SK-N-SH treated with all-trans-retinoic acid at 6 μM for 48 hours (cell line): ENCODE data around the gene SYT8.

ENCODE experiments used
- ATAC-seq: fragments of 200-7000 bp; cut with Tn5 transposase; 3 replicates; pipeline ENCODE4 v1.9.1; 2020; ENCODE audit warnings: mild to moderate bottlenecking, moderate library complexity
- ARNTL ChIP-seq: fragments of 450-650 bp; formaldehyde crosslinking; IDR thresholded peaks from 2 replicates; pipeline ENCODE4 v1.5.0; 2020; ENCODE audit warnings: low read depth, mild to moderate bottlenecking, moderate library complexity, borderline replicate concordance
- BACH2 ChIP-seq: fragments of 250-450 bp; sonication (Bioruptor Pico); IDR thresholded peaks from 2 replicates; pipeline ENCODE4 v1.9.0; 2021; ENCODE audit warnings: mild to moderate bottlenecking, borderline replicate concordance
- CSDC2 ChIP-seq: fragments of 250-450 bp; sonication (Bioruptor Pico); IDR thresholded peaks from 2 replicates; pipeline ENCODE4 v1.5.0; 2020; ENCODE audit warnings: mild to moderate bottlenecking, moderate library complexity
- CSRNP3 ChIP-seq: fragments of 250-450 bp; sonication (Bioruptor Pico); IDR thresholded peaks from 2 replicates; pipeline ENCODE4 v1.5.1; 2021; ENCODE audit warnings: mild to moderate bottlenecking, moderate library complexity
- GLIS3 ChIP-seq: fragments of 250-450 bp; sonication (Bioruptor Pico); IDR thresholded peaks from 2 replicates; pipeline ENCODE4 v1.5.0; 2020; ENCODE audit warnings: mild to moderate bottlenecking, moderate library complexity
- ISL1 ChIP-seq: fragments of 250-450 bp; sonication (Bioruptor Pico); IDR thresholded peaks from 2 replicates; pipeline ENCODE4 v2.1.2; 2022; ENCODE audit warnings: mild to moderate bottlenecking, moderate library complexity
- OSR1 ChIP-seq: fragments of 250-450 bp; sonication (Bioruptor Pico); IDR thresholded peaks from 2 replicates; pipeline ENCODE4 v1.8.0; 2022; ENCODE audit warnings: moderate library complexity, mild to moderate bottlenecking, inconsistent platforms
- PATZ1 ChIP-seq: fragments of 250-450 bp; sonication (Bioruptor Pico); IDR thresholded peaks from 2 replicates; pipeline ENCODE4 v1.8.0; 2020; ENCODE audit warnings: mild to moderate bottlenecking, moderate library complexity, borderline replicate concordance
- POU6F1 ChIP-seq: fragments of 250-450 bp; sonication (Bioruptor Pico); IDR thresholded peaks from 2 replicates; pipeline ENCODE4 v1.8.0; 2021; ENCODE audit warnings: low read depth, mild to moderate bottlenecking, moderate library complexity, borderline replicate concordance
- PPARA ChIP-seq: fragments of 250-450 bp; sonication (Bioruptor Pico); IDR thresholded peaks from 2 replicates; pipeline ENCODE4 v1.5.0; 2020; ENCODE audit warnings: mild to moderate bottlenecking, borderline replicate concordance
- RARB ChIP-seq: fragments of 250-450 bp; sonication (Bioruptor Pico); IDR thresholded peaks from 2 replicates; pipeline ENCODE4 v1.8.0; 2021; ENCODE audit warnings: mild to moderate bottlenecking, moderate library complexity
- SNAI2 ChIP-seq: fragments of 250-450 bp; sonication (Bioruptor Pico); IDR thresholded peaks from 2 replicates; pipeline ENCODE4 v1.5.0; 2020; ENCODE audit warnings: mild to moderate bottlenecking, moderate library complexity
- TCF4 ChIP-seq: fragments of 250-450 bp; sonication (Bioruptor Pico); IDR thresholded peaks from 2 replicates; pipeline ENCODE4 v1.8.0; 2021; ENCODE audit warnings: mild to moderate bottlenecking, moderate library complexity, borderline replicate concordance
- TOX ChIP-seq: fragments of 250-450 bp; sonication (Bioruptor Pico); IDR thresholded peaks from 2 replicates; pipeline ENCODE4 v1.8.0; 2021; ENCODE audit warnings: mild to moderate bottlenecking, moderate library complexity, borderline replicate concordance
- TSHZ2 ChIP-seq: fragments of 250-450 bp; sonication (Bioruptor Pico); IDR thresholded peaks from 2 replicates; pipeline ENCODE4 v1.5.0; 2020; ENCODE audit warnings: mild to moderate bottlenecking, moderate library complexity
- ZC3H10 ChIP-seq: fragments of 250-450 bp; sonication (Bioruptor Pico); IDR thresholded peaks from 2 replicates; pipeline ENCODE4 v1.5.1; 2021; ENCODE audit warnings: mild to moderate bottlenecking, moderate library complexity
- ZFP3 ChIP-seq: fragments of 250-450 bp; sonication (Bioruptor Pico); IDR thresholded peaks from 2 replicates; pipeline ENCODE4 v1.5.0; 2020; ENCODE audit warnings: mild to moderate bottlenecking, moderate library complexity
- ZFP30 ChIP-seq: fragments of 450-650 bp; formaldehyde crosslinking; IDR thresholded peaks from 2 replicates; pipeline ENCODE4 v1.5.0; 2022; ENCODE audit warnings: mild to moderate bottlenecking, moderate library complexity
- ZNF565 ChIP-seq: fragments of 450-650 bp; formaldehyde crosslinking; conservative IDR thresholded peaks from 2 replicates; pipeline ENCODE4 v1.5.0; 2020; ENCODE audit warnings: low read depth, mild to moderate bottlenecking, moderate library complexity
- ZNF70 ChIP-seq: fragments of 450-650 bp; formaldehyde crosslinking; IDR thresholded peaks from 2 replicates; pipeline ENCODE4 v1.5.0; 2020; ENCODE audit warnings: mild to moderate bottlenecking, moderate library complexity
- ZNF8 ChIP-seq: fragments of 450-650 bp; formaldehyde crosslinking; IDR thresholded peaks from 2 replicates; pipeline ENCODE4 v1.5.0; 2020; ENCODE audit warnings: mild to moderate bottlenecking, moderate library complexity

Gene SYT8

GRCh38 chr11:1820463-1821325 lies 14.1 kb upstream of the SYT8 start (continued):
- TF ChIP-seq SNAI2 (CRISPR knock-in tag) (no peak), BACH2 (no peak), OSR1 (CRISPR knock-in tag) (no peak), CSDC2 (CRISPR knock-in tag) (no peak), ARNTL (CRISPR knock-in tag) (no peak)

GRCh38 chr11:1821562-1821961 lies 13.2 kb upstream of the SYT8 start:
- ATAC-seq: no peak
- TF ChIP-seq ZFP30 (CRISPR knock-in tag) (no peak), GLIS3 (CRISPR knock-in tag) (no peak), CSDC2 (CRISPR knock-in tag) (no peak), POU6F1 (CRISPR knock-in tag) (no peak)

- no peak for TF ChIP-seq ZNF70 (CRISPR knock-in tag)
- no peak for TF ChIP-seq TSHZ2 (CRISPR knock-in tag)
- TF ChIP-seq BACH2: no peak
- ATAC-seq: no peak
These were observed 12.0 kb upstream of the SYT8 start for GRCh38 chr11:1822648-1823375.

GRCh38 chr11:1823376-1824220 lies 11.2 kb upstream of the SYT8 start:
- TF ChIP-seq ZFP3 (no peak), ZNF70 (CRISPR knock-in tag) (no peak), ZFP30 (CRISPR knock-in tag) (no peak), PATZ1 (CRISPR knock-in tag) (no peak), ZNF8 (CRISPR knock-in tag) (no peak), ARNTL (CRISPR knock-in tag) (no peak), ZC3H10 (CRISPR knock-in tag) (no peak), PPARA (CRISPR knock-in tag) (no peak), TCF4 (no peak), ISL1 (CRISPR knock-in tag) (no peak), CSRNP3 (CRISPR knock-in tag) (no peak), GLIS3 (CRISPR knock-in tag) (no peak), SNAI2 (CRISPR knock-in tag) (no peak), BACH2 (no peak), CSDC2 (CRISPR knock-in tag) (no peak), RARB (CRISPR knock-in tag) (no peak), OSR1 (CRISPR knock-in tag) (no peak), TOX (CRISPR knock-in tag) (no peak), POU6F1 (CRISPR knock-in tag) (no peak), ZNF565 (no peak)
- TF ChIP-seq, all 23 proteins: peak for 0
- no peak for ATAC-seq
